Islet precursor cell (in vitro differentiated cells): ENCODE measurements around the gene PAPSS1.
"Not testable (repeated sequence)": the region's sequence is repeated elsewhere in the genome, so short reads cannot be mapped to it uniquely, and the experiment has no call there.

Source experiments
- DNase-seq: peaks from one replicate; pipeline ENCODE4 v3.0.0-alpha.2; 2018

Gene PAPSS1

DNA sequence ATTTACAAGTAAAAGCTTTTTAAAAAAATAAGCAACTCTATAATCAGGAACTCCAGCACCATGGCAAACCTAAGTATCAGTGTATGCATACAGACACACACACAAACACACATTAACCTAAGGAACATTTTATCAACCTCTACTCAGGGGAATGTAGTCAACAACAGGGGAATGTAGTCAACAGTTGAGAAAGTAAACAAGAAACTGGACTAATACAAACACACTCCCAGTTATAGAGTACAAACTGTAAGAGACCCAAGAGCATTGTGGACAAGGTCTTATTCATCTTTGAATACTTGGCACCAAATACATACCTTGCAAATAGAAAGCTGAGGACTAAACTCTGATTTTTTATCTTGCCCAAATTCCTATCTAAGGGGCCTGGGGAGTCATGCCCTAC lies 36.2 kb downstream of the PAPSS1 start:
- no peak for DNase-seq

DNA sequence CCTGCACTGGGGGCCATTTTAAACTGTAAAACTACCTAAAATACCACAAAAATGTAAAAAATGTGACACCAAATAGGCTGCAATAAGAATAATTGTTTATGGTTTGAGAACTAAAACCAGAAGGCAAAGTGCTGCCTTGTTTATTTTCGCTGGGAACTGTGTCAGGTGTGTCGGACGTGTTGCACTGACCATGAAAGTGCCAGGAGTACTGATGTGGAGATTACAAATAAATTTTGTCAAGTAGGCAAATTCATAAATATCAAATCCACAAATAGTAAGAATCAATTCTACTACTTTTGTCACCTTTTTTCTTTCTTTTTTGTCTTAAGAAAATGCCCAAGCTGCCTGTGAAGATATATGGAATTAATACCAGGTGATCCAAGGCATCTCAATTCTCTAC lies 37.7 kb downstream of the PAPSS1 start:
- no peak for DNase-seq

DNA sequence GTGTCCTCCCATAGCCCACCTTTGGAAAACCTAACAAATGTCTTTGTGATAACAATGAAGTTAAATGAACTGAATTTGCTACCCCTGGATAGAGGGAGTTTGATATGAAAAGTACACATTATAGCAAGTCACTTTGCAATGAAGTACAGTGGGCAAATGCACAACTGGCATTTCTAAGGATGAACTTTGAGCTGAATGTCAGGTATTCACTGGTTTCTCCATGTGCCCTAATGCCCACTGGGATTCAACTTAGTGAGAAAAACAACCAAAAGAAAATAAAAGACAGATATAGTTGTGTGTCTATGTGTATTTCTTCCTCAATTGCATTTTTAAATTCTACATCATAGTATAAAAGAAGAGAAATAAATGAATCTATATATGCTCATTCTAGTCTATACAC lies 51.0 kb downstream of the PAPSS1 start:
- no peak for DNase-seq

DNA sequence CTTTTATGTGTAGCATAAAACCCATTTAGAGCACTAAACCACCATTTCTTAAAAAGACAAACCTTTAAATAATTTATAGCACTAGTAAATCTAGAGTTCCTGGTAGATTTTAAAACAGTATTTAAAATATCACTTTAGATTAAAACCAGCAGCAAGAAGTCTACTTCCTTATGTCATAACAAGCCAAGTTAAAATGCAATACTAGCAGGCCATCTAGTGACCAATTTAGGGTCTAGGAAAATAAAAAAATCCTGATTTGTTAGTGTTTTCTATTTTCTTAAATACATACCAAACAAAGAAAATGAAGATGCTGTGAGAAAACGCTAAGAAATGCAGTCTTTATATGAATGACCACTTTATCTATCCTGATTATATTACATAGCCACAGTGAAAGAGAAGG lies 53.9 kb downstream of the PAPSS1 start:
- DNase-seq = no peak

DNA sequence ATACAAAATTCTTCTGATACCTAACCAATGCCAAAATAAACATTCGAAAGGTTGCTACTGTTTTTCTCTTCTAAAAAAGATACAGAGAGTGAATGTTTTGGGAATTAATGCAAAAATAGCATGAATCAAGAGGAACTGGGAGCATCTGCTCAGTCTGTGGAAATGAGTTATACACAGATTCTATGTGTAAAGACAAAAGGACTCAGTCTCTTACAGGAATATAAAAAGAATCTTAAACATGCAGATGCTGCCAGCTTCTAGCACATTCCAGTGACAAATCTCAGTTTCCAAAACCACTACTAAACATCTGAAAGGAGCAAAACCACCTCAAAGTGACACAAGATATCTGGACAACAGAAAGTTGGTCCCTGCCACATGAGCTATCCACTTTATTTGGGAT lies 55.0 kb downstream of the PAPSS1 start:
- no peak for DNase-seq

DNA sequence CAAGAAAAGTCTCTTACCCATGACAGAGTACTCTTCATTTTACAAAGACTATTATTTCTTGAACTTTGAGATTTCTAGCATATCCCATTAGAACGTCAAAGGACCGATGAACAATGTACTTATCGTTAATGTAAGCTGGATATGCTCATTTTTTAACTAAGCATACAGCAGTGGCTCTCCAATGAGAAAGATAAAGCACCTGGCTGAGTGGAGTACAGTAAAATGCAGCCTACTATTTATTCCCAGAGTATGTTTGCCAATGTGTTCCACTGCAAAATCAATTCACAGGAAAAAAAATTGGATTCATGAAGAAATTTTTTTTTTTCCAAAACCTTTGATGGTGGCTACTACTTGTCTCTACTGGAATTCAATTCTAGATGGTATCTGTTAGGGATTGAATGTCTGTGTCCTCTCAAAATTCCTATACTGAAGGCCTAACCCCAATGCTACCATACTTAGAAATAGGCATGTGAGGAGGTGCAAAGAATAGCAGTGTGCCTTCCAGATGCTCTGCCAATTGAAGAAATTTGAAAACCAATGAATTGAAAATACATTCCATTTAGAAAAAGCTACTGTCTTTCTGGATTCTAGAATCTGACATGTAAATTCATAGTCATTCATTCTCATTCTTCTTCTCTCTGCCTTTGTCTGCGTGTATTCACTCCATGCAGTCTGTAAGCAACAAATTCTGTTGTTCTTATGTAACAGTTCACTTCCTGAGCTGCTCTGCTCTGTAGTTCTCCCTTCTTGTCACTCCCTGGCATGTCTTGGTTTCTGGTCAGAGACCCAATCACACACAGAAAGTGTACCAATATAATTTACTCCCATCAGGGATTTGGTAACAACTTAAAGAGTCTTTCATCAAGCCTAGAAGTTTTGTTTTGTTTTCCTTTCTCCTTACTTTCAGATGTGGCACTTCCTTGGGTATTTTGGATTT lies 61.4 kb downstream of the PAPSS1 start:
- no peak for DNase-seq

DNA sequence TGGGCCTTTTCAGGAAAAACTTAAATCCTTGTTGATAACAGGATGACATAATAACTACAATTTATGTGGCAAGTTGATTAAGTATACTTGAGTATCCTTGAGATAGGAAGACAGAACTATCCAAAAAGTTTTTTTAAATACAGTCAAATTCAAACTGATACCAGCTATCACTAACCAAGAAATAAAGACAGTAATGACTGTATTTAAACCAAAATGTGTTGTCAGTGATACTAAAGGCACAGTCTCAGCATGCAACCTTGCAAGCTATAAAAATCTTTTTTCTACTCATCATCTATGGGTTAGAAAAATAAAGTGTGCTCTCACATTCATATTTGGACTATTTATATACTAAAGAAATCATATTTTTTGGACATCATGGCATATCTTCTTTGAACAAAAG lies 64.7 kb downstream of the PAPSS1 start:
- DNase-seq = no peak

DNA sequence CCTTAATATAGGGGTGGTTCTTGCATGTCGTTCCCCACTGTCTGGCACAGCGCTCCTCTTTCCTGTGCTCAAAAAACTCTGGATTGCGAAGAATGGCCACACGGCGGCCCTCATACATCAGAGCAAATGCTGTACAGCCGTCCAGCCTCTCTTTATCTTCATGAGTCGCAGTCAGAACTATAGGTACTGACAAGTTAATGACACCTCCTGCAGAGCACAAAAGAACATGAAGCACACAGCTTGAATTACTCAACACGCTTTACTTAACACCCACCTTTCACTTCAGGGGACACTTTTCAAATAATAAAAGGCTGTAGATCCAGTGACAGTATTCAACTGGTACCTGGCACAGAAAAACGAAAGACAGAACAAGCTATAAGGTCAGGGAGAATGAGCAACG lies 65.3 kb downstream of the PAPSS1 start:
- peak; percentile 54 for DNase-seq

DNA sequence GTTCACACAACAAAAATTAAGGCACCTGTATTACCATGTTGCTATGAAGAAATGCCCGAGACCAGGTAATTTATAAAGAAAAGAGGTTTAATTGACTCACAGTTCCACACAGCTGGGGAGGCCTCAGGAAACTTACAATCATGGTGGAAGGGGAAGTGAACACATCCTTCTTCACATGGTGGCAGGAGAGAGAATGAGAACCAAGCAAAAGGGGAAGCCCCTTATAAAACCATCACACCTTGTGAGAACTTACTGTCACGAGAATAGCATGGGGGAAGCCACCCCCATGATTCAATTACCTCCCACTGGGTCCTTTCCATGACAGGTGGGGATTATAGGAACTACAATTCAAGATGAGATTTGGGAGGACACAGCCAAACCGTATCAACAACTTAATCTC lies 68.6 kb downstream of the PAPSS1 start:
- not testable (repeated sequence) for DNase-seq

DNA sequence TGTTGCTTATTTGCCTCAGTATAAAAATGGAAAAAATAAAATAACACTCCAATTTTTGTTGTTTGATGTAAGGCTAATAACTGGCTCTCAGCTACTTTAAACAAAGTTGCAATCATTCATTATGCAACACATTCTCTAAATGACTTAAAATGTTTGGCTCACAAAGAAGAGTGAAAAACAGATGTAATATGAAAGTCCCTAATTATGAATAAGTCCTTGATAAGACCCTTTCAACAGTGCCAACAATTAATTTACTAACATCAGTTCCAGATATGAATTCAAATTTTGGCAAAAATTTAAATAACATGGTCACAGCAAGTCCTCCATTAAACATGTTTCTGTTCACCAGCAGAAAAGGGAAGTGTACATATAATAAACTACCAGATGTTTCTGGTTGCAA lies 69.8 kb downstream of the PAPSS1 start:
- DNase-seq = no peak

DNA sequence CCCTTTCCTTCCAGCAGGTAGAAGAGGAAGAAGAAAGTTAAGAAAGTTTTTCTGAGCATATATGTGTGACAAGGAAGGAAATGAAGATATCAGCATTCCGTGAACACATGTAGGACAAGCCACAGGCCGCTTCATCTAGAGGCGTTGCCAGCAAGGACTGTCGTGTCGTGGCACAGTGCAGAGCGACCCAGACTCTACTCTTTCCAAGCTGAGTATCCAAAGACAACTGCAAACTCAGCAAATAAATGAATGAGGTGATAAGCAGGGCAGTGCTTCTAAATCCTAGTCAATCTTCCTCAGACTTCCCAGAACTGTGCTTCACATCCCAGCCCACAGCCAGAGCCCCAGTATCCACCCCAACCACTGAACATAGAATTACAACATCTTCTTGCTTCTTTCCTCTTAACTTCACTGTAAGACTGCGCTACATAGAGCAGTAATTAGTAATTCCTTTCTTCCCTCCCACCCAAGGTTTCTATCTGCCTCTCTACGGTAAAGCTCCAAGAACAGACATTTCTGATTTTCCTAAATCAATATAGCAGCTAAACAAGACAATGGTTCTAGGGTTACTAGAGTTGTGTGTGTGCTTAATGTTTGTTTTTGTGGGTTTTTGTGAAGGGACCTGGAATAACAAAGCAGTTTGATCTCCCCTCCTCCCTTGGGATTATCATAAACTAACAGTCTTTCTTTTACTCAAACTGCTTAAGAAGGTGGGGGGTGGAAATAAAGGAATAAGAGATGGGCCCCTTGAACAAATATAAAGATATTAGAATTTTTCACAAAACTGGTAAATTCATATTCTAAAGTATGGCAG lies 71.6 kb downstream of the PAPSS1 start:
- DNase-seq = no peak

DNA sequence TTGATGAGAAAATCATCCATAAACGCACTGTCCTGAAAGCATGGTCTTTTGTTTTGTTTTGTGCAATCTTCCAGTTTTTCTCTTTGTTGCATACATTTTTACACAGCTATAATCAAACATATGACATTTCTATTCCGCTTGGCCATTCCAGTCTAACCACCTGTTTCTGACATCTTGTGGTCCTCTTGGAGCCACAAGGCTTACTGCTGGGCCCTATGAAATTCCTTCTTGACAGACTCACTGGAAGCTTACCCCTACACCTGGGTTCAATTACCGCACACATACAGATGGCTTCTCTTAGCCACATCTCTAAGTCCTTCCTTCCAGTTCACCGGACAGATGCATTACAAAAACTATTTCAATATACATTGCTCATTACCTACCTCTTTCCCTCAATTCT lies 72.4 kb downstream of the PAPSS1 start:
- DNase-seq = no peak

DNA sequence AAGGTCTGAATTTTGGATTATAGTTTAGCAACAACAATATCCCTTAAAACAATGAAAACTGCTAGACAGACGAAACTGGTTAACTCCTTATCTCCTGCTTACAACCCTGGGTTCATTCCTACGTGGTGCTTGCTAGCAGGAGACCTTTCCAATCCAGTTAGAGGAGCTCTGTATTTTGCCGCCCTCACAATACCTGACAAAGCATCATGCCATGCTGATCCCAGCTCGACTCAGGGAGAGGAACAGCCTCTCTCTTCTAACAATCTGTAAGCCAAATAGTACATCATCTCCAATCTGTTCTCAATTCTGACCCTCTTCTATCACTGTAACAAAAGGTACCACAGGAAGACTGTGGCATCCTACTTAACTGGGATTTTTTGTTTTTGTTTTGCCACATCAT lies 74.4 kb downstream of the PAPSS1 start:
- DNase-seq = no peak

DNA sequence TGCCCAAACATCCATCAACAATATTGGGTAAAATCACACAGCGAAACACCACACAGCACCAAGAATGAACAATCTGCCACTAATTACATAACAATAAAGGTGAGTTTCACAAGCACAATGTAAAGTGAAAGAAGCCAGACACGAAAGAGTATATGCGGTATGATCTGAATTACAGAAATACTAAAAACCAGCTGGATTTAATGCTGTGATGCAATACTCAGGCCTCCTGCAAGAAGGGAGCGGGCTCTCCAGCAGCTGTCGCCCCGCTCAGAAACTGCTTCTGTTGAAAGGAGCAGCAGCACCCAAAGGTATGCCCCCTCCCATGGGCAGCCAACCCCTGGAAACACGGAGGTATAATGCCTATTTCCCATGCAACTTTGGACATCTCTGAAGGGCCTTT lies 77.0 kb downstream of the PAPSS1 start:
- no peak for DNase-seq

DNA sequence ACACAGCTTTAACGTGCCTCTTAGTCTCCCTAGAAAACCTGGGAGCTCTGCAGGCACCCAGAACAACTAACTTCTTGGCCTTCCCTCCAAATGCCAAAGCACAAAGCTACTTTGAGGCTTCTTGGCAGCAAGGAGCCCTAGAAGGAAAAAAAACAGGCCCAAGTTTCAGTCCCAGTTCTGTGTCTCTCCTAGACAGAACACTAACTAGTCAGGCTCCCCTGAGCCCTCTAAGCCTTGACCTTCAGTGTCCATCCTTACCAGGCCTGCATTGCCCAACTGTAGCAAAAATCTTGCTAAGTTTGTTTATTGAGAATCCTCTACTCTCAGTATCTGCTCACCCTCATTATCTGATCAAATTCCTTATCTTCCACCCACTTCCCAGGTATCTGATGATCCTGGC lies 79.2 kb downstream of the PAPSS1 start:
- DNase-seq = no peak

DNA sequence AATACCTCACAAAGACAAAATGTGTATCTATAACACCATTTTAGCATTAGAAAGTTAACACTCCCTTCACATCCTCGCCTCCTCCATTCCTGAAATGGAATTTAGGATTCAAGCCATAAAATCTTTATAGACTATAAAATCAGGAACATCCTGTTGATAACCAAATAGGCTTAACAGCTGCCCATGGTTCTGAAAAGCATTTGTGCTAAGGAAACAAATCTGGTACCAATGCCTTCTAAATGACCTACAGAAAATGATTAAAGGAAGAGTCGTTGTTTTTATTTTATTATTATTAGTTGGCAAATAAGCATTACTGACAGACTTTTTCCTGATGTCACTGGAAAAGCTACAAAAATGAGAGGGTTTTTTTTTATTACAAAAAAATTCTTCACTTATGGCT lies 79.8 kb downstream of the PAPSS1 start:
- DNase-seq = no peak

DNA sequence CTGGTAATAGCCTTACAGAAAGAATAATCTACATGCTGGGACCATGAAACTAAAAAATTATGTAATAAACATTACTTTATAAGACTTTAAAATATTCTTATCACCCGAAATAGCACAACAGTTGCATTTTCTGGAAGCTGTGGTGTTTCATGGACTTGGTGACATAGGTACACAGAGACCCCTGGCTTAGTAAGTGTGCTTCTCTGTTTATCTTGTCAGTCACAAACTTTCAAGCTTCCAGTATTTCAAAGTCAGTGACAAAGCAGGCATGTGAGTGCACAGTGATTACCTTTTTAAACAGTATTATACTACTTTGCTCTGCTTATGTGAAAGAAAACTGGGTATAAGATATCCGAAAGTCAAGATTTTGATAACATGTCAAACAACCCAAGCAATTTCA lies 84.3 kb downstream of the PAPSS1 start:
- DNase-seq = no peak

DNA sequence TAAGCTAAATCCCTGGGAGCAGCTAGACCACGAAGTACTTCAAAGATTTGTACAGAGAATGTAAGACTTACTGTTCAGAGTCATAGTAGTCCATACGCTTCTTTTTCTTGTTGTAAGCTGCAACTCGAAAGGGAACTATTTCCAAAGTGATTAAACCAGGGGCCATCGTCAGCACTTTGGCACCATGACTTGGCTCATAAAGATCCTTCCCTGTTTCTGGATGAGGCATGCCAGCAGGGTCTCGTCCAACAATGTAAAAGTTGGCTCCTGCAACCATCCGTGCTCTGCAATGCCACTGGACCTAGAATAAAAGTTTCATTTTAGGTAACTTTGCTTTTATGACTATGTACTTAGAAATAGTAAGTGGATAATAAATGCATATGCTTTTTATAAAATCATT lies 88.5 kb downstream of the PAPSS1 start:
- DNase-seq = no peak

DNA sequence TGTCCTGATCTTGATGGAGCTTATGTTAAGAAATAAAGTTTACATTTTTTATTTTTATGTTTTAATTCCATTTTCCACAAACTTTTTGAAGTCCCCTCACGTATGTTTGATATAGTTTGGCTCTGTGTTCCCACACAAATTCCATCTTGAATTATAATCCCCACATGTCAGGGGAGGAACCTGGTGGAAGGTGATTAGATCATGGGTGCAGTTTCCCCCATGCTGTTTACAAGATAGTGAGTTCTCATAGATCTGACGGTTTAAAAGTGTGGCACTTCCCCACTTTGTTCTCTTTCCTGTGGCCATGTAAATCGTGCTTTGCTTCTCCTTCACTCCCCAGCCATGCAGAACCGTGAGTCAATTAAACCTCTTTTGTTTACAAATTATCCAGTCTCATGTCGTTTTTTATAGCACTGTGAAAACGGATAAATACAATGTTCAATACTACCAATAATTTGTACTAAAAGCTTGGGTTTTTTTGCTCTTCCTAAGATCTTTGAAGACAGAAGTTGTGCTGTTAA lies 89.8 kb downstream of the PAPSS1 start:
- DNase-seq = no peak

DNA sequence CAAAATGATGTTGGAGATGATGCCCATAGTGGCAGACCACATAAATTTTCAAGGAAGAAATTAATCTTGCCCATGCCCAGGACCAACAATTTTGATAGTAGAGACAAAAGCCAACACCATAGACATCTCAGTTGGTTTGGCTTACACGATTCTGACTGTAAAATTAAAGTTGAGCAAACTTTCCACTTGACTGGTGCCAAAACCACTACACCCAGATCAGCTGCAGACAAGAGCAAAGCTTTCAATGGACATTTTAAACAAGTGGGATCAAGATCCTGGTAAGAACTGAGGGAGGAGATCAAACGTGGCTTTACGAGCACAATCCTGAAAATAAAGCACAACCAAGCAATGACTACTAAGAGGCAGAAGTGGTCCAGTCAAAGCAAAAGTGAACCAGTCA lies 90.7 kb downstream of the PAPSS1 start:
- no peak for DNase-seq

DNA sequence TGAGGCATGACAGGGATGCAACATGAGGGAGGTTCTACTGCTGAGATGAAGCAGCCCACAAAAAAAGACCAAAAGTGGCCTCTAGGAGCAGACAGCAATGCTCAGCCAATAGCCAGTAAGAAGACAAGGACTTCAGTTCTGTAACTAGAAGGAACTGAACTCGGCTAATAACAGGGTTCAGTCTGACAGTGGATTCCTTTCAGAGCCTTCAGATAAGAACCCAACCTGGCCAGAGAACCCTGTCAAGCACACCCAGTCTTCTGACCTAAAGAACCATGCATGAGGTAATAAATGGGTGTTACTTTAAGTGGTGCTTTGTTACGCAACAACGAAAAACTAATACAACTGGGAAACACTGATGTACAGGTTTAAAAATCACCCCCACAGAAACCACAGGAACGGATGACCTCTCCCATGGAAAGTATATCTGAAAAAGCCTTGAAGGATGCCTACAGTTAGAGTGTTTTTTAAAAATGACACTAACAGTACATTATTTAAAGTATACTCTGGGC lies 94.6 kb downstream of the PAPSS1 start:
- DNase-seq = no peak

DNA sequence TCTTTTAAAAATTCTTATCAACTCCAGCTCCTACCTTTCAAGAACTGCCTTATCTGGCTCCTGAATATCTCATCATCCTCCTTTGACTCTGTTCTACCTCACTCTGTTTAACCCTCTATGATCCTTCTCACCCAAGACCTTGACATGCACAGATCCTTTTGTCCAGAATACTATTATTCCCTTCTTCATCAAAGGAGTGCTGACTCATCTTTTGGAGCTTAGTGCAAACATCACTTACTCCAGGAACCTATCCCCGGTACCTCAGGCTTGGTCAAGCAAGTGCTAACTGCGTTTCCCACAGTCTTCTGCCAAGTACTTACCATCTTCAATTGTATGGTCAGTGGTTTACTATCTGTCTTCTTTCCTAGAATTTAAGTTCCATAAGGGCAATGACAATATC lies 96.0 kb downstream of the PAPSS1 start:
- DNase-seq = no peak

DNA sequence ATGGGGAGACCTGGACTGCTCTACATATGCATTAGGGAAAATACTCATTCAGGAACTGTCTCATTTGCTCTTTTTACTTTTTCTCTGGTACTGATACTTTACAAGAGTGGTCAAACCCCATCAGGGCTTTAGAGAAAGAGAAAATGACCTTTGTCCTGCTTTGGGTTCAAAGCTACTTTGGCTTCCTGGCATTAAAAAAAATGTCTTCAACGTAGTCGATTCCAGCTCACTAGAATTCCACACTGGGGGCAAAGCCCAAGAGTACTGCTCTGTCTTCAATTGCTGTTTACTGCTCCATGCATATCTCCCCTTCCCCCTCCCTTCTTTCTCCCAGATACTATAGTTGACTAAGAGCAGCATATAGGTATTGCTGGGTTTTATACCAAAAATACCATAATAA lies 98.0 kb downstream of the PAPSS1 start:
- no peak for DNase-seq

DNA sequence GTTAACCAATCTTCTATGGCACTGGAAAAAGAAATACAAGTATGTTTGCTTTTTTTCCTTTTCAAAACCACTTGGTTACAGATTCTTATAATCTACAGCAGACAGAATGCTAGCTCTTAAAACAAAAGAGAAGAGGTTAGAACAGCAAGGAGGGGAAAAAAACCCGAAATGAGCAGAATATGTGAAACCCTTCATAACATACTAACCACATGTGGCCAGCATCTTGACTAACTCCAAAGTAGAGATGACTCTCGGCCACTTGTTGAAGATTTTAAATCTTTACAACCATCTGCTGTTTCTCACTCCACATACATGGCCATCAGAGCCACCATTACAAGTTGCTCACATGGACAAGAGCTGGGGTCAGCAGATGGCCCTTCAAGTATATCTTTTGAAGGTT lies 100.3 kb downstream of the PAPSS1 start:
- no peak for DNase-seq
